Cardiac fibroblast (primary cell): Measurements from ENCODE around the gene ZNF775.

Experiments
- DNase-seq, 2 donors: peaks; one replicate each; pipeline versions ENCODE4 v3.0.0 to v3.0.0-alpha.2; 2010; ENCODE audit warnings: low read depth in 2 of 2
- H3K4me3 ChIP-seq, 2 donors: replicated peaks in 1 of 2; 1 replicate in 1 of 2; 2 replicates in 1 of 2; pipeline ENCODE4 v1.5.1; 2011; ENCODE audit warnings: low read depth in 2 of 2, low read length in 2 of 2, mild to moderate bottlenecking in 2 of 2, moderate library complexity in 1 of 2
- TF ChIP-seq, protein P1 (sequence below): IDR thresholded peaks from one replicate; pipeline ENCODE4 v1.5.1; 2011; ENCODE audit warnings: low read depth, mild to moderate bottlenecking, low read length, inconsistent platforms

Gene ZNF775

DNA sequence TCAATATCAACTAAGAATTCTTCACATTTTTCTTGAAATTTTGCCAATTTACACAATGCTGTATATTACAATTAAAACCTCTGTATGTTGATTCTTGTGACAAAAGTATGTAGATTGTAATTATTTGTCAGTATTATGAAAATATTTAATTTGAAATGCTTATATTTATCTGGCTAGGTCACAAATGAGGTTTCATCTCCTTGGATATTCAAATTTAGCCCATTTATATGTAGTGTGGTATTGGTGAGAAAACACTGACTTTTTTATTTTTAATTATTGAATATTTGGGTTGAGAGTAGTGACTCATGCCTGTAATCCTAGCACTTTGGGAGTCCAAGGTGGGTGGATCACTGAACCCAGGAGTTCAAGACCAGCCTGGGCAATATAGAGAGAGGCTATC lies 34.8 kb upstream of the ZNF775 start:
- DNase-seq, result no peak
- no peak overlapping the region for H3K4me3 ChIP-seq
- TF ChIP-seq, protein P1, sequence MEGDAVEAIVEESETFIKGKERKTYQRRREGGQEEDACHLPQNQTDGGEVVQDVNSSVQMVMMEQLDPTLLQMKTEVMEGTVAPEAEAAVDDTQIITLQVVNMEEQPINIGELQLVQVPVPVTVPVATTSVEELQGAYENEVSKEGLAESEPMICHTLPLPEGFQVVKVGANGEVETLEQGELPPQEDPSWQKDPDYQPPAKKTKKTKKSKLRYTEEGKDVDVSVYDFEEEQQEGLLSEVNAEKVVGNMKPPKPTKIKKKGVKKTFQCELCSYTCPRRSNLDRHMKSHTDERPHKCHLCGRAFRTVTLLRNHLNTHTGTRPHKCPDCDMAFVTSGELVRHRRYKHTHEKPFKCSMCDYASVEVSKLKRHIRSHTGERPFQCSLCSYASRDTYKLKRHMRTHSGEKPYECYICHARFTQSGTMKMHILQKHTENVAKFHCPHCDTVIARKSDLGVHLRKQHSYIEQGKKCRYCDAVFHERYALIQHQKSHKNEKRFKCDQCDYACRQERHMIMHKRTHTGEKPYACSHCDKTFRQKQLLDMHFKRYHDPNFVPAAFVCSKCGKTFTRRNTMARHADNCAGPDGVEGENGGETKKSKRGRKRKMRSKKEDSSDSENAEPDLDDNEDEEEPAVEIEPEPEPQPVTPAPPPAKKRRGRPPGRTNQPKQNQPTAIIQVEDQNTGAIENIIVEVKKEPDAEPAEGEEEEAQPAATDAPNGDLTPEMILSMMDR, result no peak

DNA sequence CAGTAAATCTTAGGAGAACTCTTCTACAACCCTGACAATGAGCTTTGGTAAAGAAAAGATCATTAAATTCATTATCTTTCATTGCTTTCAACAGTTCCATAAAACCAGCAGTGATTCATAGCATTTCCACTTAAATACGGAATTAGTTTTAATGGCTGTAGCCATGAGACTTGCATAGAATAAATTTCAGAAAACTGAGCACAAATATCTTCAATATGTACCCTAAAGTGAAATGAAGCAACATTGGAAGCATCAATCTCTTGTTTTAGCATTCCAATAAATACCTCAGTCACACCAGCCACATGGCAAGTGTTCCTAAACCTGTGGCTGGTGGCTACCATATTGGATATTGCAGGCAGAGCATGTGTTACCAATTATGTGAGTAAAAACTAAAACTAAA lies 34.1 kb upstream of the ZNF775 start:
- no peak overlapping the region for H3K4me3 ChIP-seq
- DNase-seq, result no peak
- TF ChIP-seq, protein P1, result no peak

DNA sequence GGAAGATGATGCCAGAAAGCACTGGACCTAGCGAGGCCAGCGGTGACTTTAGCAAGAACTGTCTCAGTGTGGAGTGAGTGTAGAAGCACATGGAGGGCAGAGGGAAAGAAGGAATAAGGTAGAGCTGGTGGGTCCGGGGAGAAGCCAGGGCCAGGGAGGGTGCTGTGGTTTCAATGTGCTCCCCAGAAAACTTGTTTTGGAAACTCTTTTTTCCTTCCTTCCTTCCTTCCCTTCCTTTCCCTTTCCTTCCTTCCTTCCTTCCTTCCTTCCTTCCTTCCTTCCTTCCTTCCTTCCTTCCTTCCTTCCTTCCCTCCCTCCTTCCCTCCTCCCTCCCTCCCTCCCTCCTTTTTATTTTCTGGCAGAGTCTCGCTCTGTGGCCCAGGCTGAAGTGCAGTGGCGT lies 32.2 kb upstream of the ZNF775 start:
- no peak overlapping the region for H3K4me3 ChIP-seq
- TF ChIP-seq, protein P1, result no peak
- no peak for DNase-seq

DNA sequence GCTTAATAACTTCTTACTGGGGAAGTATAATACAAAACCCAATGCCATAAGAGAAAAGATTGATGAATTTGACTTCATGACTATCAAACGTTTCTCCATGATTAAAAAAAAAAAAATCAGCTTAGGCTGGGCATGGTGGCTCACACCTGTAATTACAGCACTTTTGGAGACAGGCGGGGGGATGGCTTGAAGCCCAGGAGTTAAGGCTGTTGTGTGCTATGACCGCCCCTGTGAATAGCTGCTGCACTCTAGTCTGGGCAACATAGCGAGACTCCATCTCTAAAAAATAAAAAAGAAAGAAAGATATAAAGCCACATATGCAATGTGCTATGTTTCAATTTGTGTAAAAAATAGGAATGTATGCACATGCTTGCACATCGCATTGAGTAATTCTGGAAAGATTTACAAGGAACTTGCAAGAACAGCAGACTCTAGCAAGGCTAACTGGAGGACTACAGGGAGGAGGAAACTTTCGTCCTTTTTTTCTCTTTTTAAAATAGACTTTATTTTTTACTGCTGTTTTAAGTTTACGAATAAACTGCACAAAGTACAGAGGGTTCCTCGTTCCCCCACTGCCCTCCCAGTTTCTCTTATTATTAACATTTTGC lies 27.4 kb upstream of the ZNF775 start:
- TF ChIP-seq, protein P1, result no peak
- DNase-seq, result peak in 1 of 2 donors; percentile 33
- H3K4me3 ChIP-seq, result no peak overlapping the region

DNA sequence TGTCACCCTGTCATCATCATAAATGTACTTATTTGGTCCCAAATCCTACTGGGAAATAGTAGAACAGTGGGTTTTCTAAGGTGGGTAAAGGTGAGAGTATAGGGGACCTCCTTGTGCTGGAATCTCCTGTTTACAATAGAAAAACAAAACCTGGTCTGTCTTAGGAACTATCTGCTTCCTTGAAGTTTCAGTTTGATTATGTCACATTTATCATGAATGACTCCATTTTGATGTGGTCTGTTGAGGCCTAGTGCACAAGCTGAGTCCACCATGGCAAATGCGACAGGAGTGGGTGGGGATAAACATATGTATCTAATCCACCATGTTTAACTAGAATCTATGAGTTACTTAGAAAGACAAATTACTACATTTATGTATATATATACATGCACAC lies 23.5 kb upstream of the ZNF775 start:
- DNase-seq, result no peak
- TF ChIP-seq, protein P1, result no peak
- no peak overlapping the region for H3K4me3 ChIP-seq

DNA sequence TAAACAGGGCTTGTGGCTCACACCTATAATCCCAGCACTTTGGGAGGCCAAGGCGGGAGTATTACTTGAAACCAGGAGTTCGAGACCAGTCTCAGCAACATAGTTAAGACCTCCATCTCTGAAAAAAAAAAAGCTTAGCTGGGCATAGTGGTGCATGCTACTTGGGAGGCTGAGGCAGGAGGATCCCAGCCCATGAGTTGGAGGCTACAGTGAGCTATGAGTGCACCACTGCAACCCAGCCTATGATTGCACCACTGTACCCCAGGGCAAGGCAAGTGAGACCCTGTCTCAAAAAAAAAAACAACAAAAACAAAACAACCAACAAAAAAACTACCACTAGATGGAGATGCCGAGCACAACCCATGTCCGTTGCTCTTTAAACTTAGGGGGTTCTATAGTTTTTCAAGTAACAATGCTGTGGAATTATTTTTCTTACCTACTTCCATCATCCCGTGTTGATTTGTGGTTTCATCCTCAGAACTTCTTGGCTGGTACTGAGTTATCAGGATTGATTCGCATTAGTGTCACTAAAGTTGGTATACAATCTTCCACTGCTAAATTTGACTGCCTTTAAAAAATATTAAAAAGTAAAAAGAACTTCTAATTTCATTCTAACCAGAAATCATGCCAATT lies 22.7 kb upstream of the ZNF775 start:
- TF ChIP-seq, protein P1, result peak; percentile 68
- peak; percentile 55 to 58 for DNase-seq

More for the DNA sequence above, 22.7 kb upstream of the ZNF775 start:
- H3K4me3 ChIP-seq, result no peak overlapping the region
